ENCODE measurements around the gene KRT14.
"Not testable (repeated sequence)": the region's sequence is repeated elsewhere in the genome, so short reads cannot be mapped to it uniquely, and the experiment has no call there.

- not testable (repeated sequence) for TF ChIP-seq CTCF (IDR thresholded peaks at IDR 0.05 in 8 of 11, conservative IDR thresholded peaks at IDR 0.05 in 3 of 11); POLR2A (IDR thresholded peaks at IDR 0.05); POLR2AphosphoS5 (IDR thresholded peaks at IDR 0.05)
Measured at GRCh38 chr17:41616486-41616885, 29.8 kb upstream of the KRT14 start.

Data from spleen (tissue), 7 donors.